LHCN-M2 (cell line): Measurements from ENCODE around the gene SUPT6H. TPM values are rescaled to one million over a fixed set of nuclear protein-coding genes. Genes with fewer than 3 reads are reported as not detected.

Experiments used
- DNase-seq: peaks from one replicate; pipeline ENCODE4 v3.0.0-alpha.2; 2012; ENCODE audit warnings: low read depth
- total RNA-seq: library from RNA; depleted of rRNA; stranded (reverse); fragments of >200 nt; gene quantifications from 2 replicates; pipeline ENCODE4 v1.2.3, GENCODE V29; 2014; rRNA removed

SUPT6H gene
- total RNA-seq, 1 experiment from 2014 or later = 39.8 TPM

DNA sequence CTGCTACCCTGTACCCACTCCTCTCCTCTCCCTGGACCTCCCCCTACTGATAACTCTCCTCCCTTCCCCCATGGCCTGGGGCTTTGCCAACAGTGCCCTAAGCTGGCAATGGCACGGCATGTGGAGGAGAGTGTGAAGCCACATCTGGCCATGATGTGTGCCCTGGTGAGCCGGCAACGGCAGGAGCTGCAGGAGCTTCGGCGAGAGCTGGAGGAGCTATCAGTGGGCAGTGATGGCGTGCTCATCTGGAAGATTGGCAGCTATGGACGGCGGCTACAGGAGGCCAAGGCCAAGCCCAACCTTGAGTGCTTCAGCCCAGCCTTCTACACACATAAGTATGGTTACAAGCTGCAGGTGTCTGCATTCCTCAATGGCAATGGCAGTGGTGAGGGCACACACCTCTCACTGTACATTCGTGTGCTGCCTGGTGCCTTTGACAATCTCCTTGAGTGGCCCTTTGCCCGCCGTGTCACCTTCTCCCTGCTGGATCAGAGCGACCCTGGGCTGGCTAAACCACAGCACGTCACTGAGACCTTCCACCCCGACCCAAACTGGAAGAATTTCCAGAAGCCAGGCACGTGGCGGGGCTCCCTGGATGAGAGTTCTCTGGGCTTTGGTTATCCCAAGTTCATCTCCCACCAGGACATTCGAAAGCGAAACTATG lies 87.0 kb downstream of the SUPT6H start:
- DNase-seq = no peak

DNA sequence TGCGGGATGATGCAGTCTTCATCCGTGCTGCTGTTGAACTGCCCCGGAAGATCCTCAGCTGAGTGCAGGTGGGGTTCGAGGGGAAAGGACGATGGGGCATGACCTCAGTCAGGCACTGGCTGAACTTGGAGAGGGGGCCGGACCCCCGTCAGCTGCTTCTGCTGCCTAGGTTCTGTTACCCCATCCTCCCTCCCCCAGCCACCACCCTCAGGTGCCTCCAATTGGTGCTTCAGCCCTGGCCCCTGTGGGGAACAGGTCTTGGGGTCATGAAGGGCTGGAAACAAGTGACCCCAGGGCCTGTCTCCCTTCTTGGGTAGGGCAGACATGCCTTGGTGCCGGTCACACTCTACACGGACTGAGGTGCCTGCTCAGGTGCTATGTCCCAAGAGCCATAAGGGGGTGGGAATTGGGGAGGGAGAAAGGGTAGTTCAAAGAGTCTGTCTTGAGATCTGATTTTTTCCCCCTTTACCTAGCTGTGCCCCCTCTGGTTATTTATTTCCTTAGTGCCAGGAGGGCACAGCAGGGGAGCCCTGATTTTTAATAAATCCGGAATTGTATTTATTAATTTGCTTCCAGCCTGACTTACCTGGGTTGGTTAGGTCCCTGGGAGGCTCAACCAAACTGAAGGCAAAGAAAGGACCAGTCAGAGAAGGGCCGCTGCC lies 87.6 kb downstream of the SUPT6H start:
- no peak for DNase-seq

DNA sequence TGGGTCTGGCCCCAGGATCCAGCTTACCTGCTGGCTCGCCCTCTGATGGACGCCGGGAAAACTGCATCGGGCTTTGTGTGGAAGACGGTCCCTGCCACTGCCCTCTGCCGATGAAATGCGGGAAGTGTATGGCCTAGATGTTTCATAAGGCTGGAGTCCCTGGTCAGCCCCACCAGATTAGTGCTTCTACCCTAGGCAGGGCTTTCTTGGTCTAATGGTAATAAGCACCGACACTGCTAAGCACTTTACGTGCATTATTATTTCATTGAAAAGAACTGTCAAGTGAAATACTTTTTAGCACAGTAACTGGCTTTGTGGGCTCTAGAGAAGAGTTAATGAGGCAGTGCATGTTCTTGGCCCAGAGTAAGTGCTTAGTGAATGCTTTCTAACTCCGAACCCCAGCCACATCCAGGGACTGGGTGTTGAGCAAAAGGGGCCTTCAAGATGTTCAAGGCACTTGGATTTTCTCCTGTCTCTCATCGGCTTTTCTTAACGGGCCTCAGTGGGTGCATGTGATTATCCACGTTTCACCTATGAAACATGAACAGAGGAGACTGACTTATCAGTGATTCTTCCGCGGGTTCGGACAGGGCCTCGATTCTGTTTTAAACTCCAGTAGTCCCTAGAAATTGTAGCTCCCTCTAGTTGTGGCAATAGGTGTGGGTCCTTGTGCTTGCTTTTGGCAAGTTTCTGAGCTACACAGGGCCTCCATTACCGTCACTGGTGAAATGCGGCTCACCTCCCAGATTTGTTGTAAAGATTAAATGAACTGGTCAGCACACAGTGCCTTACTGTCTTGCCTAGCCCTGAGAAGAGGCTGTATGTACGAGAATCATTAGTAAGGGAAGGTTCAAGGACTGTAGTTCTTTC lies 88.4 kb downstream of the SUPT6H start:
- DNase-seq = peak; percentile 86

- DNase-seq = no peak
These were observed 89.8 kb downstream of the SUPT6H start for GRCh38 chr17:28751600-28752366.

Other genes starting within 250 kb of the SUPT6H start
- not detected in 2 replicates for gene SLC13A2, start 188.6 kb upstream of the SUPT6H start, total RNA-seq
- gene FOXN1, start 155.9 kb upstream of the SUPT6H start, total RNA-seq = not detected in 2 replicates
- gene UNC119, start 109.6 kb upstream of the SUPT6H start, total RNA-seq = 44.3 and 47.6 TPM in 2 replicates
- gene PIGS, start 90.7 kb upstream of the SUPT6H start, total RNA-seq = 45.2 and 65.0 TPM in 2 replicates
- gene ALDOC, start 85.3 kb upstream of the SUPT6H start, total RNA-seq = 38.5 and 47.4 TPM in 2 replicates
- gene SPAG5, start 63.2 kb upstream of the SUPT6H start, total RNA-seq = 89.8 and 106 TPM in 2 replicates
- gene RSKR, start 48.0 kb upstream of the SUPT6H start, total RNA-seq = 3.5 and 6.1 TPM in 2 replicates
- gene BLTP2, start 17.0 kb upstream of the SUPT6H start, total RNA-seq = 119 and 139 TPM in 2 replicates
- gene SDF2, start 299 bp upstream of the SUPT6H start, total RNA-seq = 47.5 and 47.6 TPM in 2 replicates
- 1.2 and 2.4 TPM in 2 replicates for gene PROCA1, start 49.7 kb downstream of the SUPT6H start, total RNA-seq
- gene RAB34, start 55.7 kb downstream of the SUPT6H start, total RNA-seq = 396 and 449 TPM in 2 replicates
- gene RPL23A, start 57.8 kb downstream of the SUPT6H start, total RNA-seq = 312 and 418 TPM in 2 replicates
- gene TLCD1, start 64.0 kb downstream of the SUPT6H start, total RNA-seq = 9.2 and 9.9 TPM in 2 replicates
- 2.2 and 3.4 TPM in 2 replicates for gene NEK8, start 66.6 kb downstream of the SUPT6H start, total RNA-seq
- gene TRAF4, start 81.8 kb downstream of the SUPT6H start, total RNA-seq = 37.4 and 57.5 TPM in 2 replicates
- 16.2 and 18.0 TPM in 2 replicates for gene FAM222B, start 180.6 kb downstream of the SUPT6H start, total RNA-seq
- 41.3 and 49.2 TPM in 2 replicates for gene ERAL1, start 192.8 kb downstream of the SUPT6H start, total RNA-seq
- 23.7 and 31.6 TPM in 2 replicates for gene FLOT2, start 235.5 kb downstream of the SUPT6H start, total RNA-seq
- 4.6 and 5.2 TPM in 2 replicates for gene DHRS13, start 240.9 kb downstream of the SUPT6H start, total RNA-seq